Activated naive CD4-positive, alpha-beta T cell treated with anti-CD3 and anti-CD28 coated beads, Interleukin-2, amount 50 U/mL, for 24 hours (primary cell): Measurements from ENCODE around the gene POTED.
"Not testable (repeated sequence)": the region's sequence is repeated elsewhere in the genome, so short reads cannot be mapped to it uniquely, and the experiment has no call there.

Source experiments
- H3K27ac Mint-ChIP-seq: one replicate; pipeline ENCODE4 v1.8.0; 2021; ENCODE audit warnings: mild to moderate bottlenecking, mixed read lengths
- H3K27me3 Mint-ChIP-seq: one replicate; pipeline ENCODE4 v1.8.0; 2021; ENCODE audit warnings: mixed read lengths
- H3K36me3 Mint-ChIP-seq: one replicate; pipeline ENCODE4 v1.8.0; 2021; ENCODE audit warnings: mixed read lengths
- H3K4me1 Mint-ChIP-seq: one replicate; pipeline ENCODE4 v1.8.0; 2021; ENCODE audit warnings: mixed read lengths
- H3K4me3 Mint-ChIP-seq: one replicate; pipeline ENCODE4 v1.8.0; 2021; ENCODE audit warnings: mild to moderate bottlenecking, mixed read lengths
- H3K9me3 Mint-ChIP-seq: one replicate; pipeline ENCODE4 v1.8.0; 2021; ENCODE audit warnings: mixed read lengths

The POTED gene

GRCh38 chr21:13609477-13609876 lies at the start of gene POTED:
POTED (plus strand) TSS chr21:13609777; CDS start chr21:13610229, 452 bp downstream.
- H3K4me1 Mint-ChIP-seq, H3K9me3 Mint-ChIP-seq, H3K4me3 Mint-ChIP-seq, H3K27ac Mint-ChIP-seq, H3K36me3 Mint-ChIP-seq, H3K27me3 Mint-ChIP-seq: not testable (repeated sequence)

DNA sequence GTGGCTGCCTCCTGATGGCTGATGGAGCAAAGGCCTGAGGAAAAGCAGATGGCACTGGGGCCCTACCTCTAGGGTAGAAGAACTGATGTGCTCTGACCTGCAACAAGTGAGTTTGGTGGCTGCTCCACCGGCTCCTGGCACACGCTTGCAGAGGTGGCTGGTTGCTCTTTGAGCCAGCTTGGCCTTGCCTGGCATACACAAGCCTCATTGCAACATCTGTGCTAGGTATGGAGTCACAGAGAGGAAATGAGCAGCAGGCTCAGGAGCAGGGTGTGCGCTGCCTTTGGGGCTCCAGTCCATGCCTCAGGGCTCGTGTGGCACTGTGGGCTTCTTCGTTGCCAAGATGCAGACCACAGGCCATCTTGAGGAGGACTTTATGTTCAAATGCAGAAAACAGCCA lies 40.5 kb downstream of the POTED start:
- not testable (repeated sequence) for H3K4me1 Mint-ChIP-seq, H3K9me3 Mint-ChIP-seq, H3K36me3 Mint-ChIP-seq, H3K27me3 Mint-ChIP-seq, H3K4me3 Mint-ChIP-seq, H3K27ac Mint-ChIP-seq

- not testable (repeated sequence) for H3K27me3 Mint-ChIP-seq, H3K4me3 Mint-ChIP-seq, H3K4me1 Mint-ChIP-seq, H3K9me3 Mint-ChIP-seq, H3K27ac Mint-ChIP-seq, H3K36me3 Mint-ChIP-seq
These were observed 42.2 kb downstream of the POTED start for GRCh38 chr21:13651746-13652145.
